Activated CD8-positive, alpha-beta memory T cell treated with anti-CD3 and anti-CD28 coated beads, Interleukin-2, amount 50 U/mL, for 1 hour (primary cell): ENCODE results near the gene FAM107B.

Experiments
- DNase-seq: peaks from one replicate; pipeline ENCODE4 v3.0.0-alpha.2; 2020; ENCODE audit errors: extremely low read depth

FAM107B gene

DNA sequence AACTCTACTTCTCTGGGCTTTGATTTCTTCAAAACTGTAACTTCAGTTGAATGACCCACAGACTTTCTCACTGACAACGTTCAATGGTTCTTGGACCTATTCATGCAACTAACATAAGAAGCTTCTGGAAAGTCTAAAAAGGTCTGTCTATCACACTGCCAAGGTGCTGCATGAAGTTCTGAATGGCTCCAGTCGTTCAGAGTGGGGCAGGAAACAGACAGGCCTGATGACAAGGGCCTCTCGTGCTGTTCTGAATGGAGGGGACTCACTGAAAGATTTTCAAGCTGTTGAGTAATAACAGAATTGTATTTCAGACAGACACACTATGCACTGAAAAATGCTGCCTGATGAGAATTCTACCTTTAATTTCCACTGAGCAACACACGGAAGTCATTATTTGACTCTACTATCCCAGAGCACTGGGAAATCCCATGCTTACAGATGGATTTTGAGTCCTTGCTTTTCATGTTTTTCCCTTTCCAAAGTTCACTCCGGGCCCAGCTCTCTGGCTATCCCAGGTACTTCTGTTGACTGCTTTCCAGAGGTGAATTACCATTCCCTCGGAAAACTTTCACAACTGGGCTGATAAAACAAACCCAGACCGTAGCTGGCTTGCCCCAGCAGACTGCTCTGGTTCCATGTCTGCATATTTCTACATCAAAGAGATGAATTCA is 239.1 kb downstream of the FAM107B start:
- DNase-seq = no peak

DNA sequence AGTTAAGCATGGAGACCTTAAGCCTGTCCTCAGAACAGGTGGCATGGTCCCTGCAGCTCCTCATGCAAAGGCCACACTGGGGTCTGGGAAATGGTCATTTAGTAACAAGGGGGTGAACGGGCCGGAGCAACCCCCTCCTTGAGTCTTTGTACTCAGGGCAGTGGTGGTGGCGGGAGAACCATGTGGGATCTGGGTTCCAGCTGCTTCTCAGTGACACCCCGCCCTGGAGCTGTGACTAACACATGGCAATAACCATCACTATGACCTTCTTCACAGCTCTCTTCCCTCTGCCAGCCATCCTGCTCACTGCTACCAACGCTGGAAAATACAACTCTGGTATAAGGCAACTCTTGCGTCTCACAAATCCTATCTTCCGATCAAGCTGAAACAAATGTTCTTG is 240.5 kb downstream of the FAM107B start:
- DNase-seq = no peak

DNA sequence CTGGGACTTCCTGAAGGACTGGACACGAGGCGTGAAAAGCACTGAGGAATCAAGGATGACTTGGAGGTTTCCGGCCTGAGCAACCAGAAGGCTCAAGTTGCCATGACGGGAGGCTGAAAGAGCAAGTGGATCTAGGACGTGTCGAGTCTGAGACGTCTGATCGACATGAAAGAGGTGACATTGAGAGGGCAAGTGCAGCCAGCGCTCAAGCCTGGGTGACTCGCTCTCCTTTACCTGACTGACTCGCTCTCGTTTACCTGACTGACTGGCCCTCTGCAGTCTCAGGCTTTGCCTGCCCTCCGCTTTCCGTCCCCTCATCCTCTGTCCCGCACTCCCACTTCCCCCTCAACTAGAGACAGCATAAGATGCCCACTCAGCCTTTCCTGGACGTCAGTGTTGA is 241.4 kb downstream of the FAM107B start:
- DNase-seq = no peak

DNA sequence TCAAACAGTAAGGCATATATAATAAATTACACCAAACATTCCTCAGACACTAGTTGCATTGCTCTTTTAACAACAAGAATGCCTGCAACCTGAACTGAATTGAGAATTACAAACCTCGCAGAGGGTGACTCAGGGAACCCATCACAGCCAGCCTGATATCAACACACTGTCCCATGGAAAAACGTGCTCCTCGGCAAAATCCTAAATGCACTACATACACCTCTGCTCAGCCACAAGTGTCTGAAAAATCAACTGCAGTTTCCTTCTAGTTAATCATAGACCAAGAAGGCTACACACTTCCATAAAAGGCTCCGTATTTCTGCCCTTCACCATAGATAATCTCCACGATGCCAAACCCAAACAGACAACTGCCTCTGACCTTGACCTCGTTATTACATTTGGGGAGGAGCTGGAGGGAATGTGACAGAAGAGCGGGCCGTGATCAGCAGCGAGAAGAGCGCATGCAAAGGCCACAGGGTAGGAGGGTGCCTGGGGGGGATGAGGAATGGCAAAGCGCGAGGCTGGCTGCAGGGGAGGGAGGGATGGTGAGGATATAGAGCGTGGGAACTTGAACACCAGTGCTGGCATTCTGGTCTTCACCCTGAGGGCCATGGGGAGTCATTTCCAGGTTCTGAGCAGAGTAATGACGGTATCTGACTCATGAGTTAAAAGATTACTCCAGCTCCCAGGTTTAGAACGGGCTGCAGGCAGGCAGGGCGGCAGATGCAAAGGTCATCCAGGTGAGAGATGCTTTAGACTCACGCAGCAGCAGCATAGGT is 242.0 kb downstream of the FAM107B start:
- DNase-seq = no peak

DNA sequence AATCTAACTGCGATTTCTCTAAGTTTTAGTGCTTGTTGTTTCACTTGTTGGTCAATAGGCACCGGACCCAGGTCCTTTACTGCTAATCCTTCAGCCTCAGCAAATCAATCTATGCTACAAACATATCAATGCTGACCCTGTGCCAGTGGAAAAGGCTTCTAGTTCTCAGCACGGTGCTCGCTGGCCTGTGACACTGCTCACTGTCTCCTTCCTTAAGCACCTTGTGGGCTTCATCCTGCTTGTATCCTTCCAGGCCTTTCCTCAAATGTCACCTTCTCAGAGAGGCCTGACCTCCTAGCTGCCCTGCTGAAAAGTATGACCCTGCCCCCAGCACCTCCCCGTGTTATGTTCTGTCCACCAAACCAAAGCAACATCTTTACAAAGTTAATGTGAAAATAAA is 242.7 kb downstream of the FAM107B start:
- no peak for DNase-seq

DNA sequence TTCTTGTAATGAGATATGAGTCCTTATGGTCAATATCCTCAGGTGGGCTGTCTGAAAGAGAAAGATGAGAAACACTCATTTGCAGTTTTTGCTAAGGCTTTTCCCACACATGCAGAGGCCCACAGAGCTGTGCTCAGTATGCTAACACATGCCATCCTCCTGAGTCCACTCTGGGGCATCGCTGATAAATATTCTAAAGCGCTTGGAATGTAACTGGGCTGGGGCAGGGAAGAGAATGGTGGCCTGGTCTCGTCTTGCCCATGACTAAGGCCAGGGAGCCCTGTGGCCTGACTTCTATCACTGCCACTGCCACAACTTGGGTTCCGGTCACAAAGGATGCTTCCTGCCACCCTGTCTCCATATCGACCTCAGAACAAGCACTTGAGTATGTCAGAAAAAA is 244.2 kb downstream of the FAM107B start:
- DNase-seq = no peak

DNA sequence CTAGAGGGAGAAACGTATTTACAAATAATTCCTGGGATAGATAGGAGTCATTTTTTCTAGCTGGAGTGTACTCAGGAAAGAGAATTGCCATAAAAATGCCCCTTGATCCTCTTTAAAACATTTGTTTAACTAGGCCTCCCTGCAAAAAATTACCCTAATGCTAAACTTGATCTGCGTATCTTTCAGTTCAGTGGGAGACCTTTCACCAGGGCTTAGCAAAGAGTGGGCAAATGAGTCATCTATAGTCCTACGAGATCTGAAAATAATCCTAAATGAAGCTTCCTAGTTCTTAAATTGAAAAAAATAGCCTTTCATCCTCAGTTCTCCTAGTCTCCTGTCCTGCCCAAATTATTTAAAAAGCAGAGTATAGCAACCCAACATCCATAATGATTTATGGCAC is 245.3 kb downstream of the FAM107B start:
- DNase-seq = no peak

DNA sequence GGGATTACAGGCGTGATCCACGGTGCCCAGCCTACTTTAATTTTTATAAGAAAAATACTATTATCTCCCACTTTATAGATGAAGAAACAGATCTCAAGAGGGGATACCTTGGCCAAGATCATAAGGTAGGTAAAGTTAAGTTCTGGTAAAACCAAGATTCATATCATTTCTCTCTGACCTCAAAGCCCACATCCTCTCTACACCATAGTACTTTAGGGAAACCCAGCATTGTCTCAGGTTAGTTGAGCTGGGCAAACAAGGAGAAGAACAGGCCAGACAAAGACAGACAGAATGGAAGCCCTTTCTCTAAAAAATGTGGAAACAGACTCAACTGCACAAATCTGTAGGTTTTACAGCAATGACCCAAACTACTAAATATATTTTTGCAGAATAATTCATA is 246.2 kb downstream of the FAM107B start:
- DNase-seq = no peak

DNA sequence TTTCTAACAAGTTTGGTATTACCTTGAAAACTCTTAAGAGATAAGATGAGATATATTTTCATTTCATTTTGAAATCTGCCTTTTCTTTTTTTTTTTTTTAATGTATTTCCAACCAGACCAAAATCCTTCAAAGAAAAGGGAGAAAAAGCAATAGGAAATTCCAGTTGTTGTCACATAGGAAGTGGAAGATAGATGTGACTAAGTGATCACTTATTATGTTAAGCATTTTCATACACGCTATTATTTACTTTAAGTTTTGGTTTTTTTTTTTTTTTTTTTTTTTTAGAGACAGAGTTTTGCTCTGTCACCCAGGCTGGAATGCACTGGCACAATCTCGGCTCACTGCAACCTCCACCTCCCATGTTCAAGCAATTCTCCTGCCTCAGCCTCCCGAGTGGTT is 246.8 kb downstream of the FAM107B start:
- no peak for DNase-seq

DNA sequence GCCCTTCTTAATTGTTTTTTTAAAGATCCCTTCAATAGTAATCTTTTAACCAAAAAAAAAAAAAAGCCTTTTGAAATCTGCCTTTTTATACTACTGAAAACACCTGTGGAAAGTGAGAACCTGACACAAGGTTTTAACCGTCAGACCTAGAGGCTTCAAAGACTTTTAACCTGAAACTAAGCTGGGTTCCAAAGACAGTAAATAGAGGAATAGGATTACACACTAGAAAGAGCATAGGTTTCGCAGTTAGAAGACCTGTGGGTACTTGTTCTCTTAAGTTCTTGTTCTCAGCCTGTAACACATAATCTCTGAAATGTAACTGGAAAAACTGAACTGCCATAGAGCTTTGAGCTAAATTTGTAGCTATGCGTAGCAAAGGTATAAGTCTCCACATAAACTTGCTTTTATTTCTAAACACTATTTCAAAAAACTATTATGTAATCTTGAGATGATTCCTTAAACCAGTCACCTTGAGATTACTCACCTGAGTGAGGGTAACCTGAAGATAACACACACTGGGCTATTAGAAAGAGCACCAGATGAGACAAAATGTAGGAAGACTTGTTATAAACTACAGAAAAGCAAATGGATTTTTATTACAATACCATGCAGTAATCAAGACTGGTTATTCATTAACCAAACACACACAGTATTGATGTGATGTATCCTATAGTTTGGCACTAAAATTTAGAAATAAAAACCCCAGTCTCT is 247.4 kb downstream of the FAM107B start:
- DNase-seq = no peak

DNA sequence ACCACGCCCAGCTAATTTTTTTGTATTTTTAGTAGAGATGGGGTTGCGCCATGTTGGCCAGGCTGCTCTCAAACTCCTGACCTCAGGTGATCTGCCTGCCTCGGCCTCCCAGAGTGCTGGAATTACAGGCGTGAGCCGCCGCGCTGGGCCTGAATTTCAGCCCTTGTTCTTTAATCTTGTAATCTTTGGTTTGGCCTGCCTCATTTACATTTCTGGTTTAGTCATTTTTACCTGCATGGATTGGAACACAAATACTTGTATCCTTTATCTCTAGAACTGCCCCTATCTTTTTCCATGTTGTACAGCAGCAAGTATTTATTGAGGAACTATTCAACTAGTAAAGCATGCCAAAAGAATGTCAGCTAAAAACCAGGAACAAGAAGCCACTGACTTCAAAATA is 248.4 kb downstream of the FAM107B start:
- DNase-seq = no peak

DNA sequence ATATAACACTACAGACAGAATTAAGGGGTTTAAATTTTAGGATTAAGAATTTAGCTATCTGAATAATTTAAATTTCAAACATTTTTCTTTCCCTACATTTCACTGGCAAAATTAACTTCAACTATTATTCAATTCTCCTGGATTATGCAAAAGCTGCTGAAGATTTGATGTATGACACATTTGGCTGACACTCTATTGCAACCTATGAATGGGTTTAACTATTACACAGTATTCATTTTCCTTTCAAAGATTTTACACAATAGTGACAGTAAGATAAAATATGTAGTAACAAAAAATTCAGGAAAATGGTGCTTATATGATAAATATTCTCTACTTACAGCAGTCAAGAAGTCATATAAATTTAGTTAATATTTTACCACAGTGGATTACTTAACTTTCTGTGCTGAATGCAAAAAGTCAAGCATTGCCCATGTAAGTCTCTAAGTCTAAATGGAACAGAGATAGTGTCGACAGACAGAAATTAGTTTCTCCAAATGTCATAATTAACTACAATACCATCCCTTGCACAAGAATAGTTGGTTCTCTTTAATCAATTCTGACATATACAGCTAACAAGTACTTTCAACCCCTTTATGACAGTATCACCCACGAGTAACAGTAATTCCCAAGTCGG is 249.9 kb downstream of the FAM107B start:
- no peak for DNase-seq

DNA sequence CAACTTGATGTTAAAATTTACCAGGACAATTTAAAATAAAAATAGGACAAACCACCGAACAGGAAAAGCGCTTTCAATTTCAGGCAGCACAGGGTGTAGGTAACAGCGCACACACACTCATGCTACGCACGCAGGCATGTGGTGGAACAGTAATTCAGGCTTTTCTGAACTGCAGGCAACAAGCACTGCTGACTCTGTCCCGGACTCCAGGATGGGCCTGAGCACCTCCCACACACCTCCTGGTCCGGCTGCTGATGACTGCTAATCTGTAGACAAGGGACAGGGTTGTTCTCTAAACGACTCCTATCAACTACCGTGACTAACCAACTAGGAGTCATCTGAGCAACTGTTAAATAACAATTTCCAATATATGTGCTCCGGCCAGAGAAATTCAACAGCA is 251.4 kb downstream of the FAM107B start:
- no peak for DNase-seq

DNA sequence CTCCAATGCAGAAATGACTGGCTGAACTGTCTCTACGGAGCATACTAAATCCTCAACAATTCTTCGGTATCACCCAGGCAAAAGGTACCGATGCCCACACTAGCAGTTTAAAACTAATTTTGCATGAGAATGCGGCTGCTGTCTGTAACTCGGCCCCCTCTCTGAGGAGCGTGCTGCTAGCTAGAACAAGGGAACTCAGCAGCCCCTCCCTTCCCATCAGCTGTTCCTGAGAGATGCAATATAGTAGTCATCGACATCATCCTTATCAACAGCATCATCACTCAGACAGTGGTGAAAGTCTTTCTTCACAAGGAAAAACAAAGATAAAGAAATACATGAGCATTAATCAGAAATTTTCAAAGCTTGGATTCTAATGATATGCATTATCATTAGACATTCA is 254.9 kb downstream of the FAM107B start:
- DNase-seq = no peak

DNA sequence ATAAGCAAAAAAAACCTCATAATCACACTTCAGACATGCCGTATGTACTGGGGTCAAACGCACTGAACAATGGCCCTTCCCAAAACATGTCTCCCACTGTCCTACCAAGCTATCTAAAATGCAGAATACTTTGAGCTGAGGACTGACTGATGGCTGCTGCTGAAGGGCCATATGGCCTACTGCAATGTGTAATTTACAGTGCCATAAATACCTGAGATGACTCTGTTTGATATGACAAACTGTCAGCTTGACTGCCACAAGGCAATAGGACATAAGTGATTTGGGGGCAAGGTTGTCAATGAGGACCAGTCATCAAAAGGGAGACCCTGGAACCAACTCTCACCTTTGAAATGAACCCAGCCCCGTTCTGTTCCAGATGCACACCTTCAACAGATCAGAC is 256.5 kb downstream of the FAM107B start:
- DNase-seq = no peak

DNA sequence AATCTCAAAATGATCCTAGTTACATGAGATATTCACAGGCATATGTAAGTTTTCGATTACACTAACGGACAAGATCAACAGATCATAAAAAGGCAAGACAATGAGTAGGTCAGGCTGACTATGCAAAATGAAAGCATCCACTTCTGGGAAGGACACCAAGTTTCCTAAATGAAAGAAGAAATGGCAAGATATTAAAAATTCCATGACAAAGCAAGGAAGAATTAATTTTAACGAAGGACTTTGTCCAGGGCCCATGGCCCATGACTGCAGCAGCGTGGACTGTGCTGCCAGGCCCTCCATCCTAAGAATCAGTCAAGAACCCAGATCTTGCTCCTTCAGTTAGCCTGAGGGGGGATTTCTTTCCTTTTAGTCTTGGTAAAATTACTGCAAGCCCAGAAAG is 261.6 kb downstream of the FAM107B start:
- no peak for DNase-seq

DNA sequence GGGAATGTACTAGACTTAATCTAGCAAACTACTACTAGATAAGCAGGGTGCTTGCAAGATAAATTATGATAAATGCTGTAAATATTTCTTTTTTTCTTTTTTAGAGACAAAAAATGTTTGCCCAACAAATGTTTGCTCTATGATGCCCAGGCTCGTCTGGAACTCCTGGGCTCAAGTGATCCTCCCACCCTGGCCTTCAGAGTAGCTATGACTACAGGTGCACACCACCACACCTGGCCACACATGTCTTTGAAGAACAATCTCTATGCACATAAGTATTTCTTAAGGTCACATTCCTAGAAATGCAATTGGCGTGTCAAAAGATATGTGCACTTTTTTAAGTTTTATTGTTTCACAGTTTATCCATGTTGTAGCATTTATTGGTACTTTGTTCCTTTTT is 264.4 kb downstream of the FAM107B start:
- DNase-seq = no peak

DNA sequence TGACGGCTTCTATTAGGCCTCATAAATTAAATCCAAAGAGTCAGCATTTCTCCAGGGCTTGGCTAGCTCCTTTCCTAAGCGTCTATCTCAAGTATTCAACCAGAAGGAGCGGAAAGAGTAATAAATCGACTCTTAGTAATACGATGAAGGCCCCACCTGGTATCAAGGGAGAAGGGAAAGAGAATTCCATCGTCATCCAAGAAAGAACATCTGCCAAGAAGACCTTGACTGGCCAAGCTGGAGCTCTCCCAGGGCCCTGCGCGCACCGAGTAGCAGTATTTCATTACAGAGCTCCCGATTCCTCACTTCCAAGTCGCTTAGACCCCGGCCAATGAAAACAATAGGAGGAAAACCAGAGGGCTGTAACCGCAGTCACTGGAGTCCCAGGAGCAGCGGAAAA is 266.0 kb downstream of the FAM107B start:
- DNase-seq = no peak

DNA sequence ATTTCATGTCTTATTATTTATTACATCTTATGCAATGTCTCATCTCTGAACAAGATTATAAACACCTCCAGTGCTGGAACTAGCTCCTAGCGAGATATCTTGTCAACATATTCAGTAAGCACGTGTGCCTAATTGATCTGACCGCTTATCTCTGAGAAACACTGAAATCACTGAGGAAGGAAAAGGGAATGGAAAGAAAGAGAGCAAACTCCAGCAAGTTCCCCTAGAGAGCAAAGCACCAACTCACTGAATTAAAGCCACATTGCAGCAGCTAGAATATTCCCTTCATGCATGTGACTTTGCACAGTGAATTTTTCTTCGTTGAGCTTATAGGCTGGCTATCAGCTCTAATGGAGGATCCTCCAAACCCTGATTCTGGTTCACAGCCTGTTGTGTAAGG is 266.9 kb downstream of the FAM107B start:
- DNase-seq = no peak

DNA sequence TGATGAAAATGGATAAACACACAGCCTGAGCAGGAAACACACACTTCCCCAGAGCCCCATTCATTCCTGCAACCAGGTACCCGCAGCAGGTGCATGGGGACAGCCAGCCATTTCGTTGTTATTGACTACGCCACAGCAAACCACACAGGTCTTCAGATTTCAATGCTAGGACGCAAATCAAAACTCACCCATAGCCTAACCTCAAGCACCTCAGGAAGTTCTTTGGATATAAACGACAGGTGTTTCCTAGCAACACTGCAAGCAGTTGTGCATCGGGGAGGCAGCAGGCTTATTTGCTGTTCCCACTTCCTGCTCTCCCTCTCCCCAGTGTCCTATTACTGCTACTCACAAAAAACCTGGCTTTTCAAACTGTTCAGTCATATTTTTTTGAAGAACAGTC is 267.5 kb downstream of the FAM107B start:
- DNase-seq = peak; percentile 19

DNA sequence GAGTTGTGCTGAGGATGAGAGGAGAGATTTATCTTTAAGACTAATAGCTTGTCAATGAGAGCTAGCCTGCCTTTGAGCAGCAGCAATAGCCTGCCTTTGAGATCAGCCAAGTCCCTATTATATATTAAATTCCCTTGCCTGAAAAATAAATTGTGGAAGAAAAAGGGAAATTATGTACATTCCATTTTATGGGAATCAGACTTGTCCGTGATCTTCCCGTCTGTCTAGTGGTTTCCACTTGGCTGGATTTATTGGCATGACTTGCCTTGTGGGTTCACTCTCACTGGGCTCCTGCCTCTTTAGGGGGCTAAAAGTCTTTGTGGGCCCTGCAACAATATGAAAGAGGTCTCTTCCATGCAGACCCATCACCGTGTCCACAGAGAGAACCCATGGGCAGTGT is 272.3 kb downstream of the FAM107B start:
- no peak for DNase-seq

DNA sequence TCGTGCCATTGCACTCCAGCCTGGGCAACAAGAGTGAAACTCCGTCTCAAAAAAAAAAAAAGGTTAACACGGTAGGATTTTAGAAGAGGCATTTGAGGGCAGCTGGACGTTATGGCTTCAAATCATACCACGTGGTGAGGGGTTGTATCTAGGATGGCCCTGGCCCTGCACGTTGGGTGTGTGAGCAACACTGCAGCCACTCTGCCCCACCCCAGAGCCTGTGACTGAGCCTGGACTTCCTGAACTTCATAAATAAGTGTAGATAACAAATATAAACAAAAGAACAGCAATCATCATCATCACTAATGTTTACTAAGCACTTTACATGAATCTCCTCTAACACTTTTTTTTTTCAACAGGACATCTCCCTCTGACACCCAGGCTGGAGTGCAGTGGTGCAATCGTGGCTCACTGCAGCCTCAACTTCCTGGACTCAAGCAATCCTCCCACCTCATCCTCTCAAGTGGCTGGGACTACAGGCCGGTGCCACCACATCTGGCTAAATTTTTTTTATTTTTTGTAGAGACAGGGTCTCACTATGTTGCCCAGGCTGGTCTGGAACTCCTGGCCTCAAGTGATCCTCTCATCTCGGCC is 274.4 kb downstream of the FAM107B start:
- no peak for DNase-seq
